Left hindlimb (tissue), 1 donor: ENCODE results near the gene PPP1R15B.
A peak's percentile ranks its signal among the peaks of the same experiment; 100 is the strongest.

Experiments used
- DNase-seq: peaks from one replicate; pipeline ENCODE4 v3.0.0-alpha.2; 2018

PPP1R15B gene

GRCh38 chr1:204396015-204396583 lies 15.5 kb downstream of the PPP1R15B start:
- DNase-seq = no peak

DNA sequence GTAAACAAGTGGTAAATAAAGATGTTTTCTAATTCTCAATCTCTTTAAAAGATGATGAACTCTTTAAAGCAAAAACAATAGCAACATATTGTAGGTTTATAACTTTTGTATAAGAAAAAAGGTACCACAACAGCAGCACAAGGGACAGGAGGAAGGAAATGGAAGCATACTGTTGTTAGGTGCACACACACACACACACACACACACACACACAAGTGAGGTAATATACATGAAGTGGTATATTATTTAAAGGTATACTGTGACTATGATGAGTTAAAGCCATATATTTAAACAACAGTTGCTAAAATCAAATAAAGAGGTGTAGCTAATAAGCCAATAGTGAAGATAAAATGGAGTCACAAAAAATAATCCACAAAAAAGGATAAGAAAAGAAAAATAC lies 20.0 kb downstream of the PPP1R15B start:
- no peak for DNase-seq

- no peak for DNase-seq
Measured at GRCh38 chr1:204390751-204391466, 20.7 kb downstream of the PPP1R15B start.

DNA sequence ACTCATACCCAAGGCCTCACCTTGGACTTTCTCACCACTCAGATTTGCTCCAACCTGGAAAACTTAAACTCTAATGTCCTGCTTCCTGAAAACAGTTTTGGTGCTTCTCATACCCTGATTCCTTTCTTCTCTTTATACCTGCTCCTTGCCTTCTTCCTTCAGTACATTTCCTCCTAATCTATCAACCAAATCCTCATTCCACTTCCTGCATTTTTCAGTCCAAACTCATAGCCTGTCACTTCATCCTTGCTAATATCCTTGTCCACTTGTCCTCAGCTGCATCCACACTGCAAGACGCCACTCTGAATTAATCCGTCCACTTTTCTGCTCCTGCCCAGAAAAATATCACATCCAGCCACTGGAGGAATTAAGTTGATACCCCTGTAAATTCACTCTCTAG lies 25.9 kb downstream of the PPP1R15B start:
- DNase-seq = no peak

GRCh38 chr1:204384636-204385352 lies 26.8 kb downstream of the PPP1R15B start:
- no peak for DNase-seq

DNA sequence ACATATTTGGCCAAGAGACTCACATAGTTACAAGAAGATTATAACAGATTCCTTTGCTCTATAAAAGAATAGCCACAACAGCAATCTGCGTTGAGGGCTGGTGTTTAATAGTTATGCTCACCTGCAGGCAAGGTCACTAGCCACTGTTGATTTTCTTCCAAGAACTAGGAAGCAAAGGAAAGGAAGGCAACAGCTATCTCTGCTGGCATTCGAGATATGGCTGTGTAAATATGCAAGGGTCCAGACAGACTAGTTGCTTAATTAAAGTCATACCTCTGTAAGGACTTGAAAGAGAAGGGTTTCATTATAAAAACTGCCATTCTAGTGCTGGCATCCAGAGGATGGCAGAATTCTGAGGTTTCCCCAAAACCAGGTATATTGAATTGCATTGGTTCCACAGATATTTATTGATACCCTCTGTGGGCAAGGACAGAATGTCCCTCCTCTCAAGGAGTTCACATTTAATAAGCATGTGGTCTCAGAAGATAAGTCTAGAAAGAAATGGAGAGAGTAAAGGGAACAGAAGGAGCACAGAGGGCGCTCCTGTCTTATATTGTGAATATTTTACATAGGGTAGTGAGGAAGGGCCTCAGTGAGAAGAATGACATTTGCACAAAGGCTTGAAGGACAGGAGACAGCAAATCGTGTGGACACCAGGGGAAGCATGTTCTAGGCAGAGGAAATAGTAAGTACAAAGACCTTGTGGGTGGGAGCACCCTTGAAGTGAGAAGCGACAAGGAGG lies 28.3 kb downstream of the PPP1R15B start:
- no peak for DNase-seq

GRCh38 chr1:204382714-204383083 lies 28.9 kb downstream of the PPP1R15B start:
- no peak for DNase-seq

- no peak for DNase-seq
Measured at GRCh38 chr1:204380293-204380831, 31.3 kb downstream of the PPP1R15B start.

- no peak for DNase-seq
Measured at GRCh38 chr1:204377800-204378668, 33.6 kb downstream of the PPP1R15B start.

GRCh38 chr1:204376919-204377799 lies 34.5 kb downstream of the PPP1R15B start:
- DNase-seq = no peak

- DNase-seq = no peak
Measured at GRCh38 chr1:204376465-204376864, 35.2 kb downstream of the PPP1R15B start.

DNA sequence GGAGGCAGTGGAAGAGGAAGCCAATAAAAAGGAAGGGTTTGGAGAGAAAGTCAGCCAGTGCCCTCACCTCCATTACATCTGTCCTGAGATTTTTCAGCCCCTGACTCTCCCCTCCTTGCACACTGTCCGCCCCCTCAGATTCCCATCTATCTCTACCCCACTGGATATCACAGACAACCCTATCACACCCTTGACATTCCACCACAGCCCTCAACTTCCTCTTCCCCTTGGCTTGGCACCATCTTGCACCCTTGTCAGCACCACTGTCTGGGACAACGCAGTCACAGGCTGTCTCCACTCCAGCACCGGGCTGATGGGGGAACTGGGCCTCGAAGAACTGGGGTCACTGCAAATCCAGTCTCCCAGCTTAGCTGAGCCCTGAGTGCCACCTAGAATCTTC lies 37.7 kb downstream of the PPP1R15B start:
- no peak for DNase-seq

GRCh38 chr1:204370176-204370575 lies 41.4 kb downstream of the PPP1R15B start:
- DNase-seq = no peak

DNA sequence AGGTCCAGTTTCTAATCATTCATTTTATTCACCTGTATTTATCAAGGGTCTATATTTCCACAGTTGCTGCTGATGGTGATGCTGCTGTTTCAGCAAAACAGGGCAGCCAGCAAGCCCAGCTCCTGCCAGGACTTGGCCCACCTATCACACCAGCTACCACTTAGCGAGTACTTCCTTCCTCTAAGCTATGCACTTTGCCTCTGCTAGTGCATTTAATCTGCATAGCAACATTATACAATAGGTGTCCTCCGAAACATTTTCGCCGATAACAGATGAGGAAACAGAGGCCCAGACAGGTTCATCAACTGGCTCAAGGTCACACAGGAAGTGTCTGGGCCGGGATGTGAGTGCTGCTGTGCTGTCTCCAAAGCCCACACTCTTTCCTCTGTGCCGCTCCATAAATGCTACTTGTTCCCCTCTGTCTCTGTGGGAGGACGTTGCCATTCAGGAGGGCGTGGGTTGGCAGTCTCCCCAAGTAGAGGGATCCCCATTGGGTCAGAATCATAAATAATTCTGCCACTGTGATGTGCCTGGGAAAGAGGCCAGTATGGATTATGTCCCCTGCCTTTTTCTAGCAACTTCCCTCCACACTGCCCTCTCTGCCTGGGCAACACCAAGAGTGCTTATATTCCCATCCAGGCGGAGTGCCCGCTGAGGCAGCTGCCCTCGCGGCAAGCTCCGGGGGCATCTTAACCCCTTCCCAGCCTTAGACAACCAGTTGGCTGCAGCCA lies 42.5 kb downstream of the PPP1R15B start:
- no peak for DNase-seq

DNA sequence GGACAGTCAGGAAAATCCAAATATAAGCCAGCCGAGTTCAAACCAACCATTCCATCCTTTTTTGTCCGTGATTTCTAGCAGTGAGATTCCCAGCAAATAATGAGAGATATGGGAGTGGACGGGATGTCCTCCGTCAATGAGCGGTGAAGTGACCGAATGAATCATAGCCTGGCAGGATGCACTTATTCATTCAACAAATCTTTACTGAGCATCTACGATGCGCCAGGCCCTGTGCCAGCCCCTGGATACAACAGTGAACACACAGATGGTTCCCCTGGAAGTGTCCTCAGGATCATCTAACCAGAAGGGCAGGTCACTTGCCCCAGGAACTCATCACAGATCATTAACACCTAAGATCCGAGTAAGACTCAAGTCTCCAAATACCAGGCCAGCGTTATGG lies 43.7 kb downstream of the PPP1R15B start:
- no peak for DNase-seq

GRCh38 chr1:204367193-204367858 lies 44.3 kb downstream of the PPP1R15B start:
- no peak for DNase-seq

- no peak for DNase-seq
Measured at GRCh38 chr1:204366759-204367158, 44.9 kb downstream of the PPP1R15B start.

GRCh38 chr1:204363335-204364114 lies 48.1 kb downstream of the PPP1R15B start:
- DNase-seq = peak; percentile 79

DNA sequence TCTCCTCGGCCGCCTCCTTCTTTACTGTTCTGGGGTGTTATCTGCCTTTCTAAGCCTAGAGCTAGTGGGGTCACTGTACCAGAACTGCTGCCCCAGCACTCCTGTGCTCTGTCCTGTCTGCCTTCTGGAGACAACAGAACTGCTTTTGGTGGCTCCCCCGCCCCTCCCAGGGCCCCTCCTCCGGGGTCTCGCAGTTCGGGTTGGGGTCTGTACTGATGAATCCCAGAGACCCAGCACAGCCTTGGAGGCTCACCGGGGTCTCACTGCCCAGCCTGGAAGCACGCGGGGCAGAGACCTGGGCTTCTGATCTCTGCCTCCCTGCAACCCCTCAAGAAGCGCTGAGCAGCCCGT lies 48.7 kb downstream of the PPP1R15B start:
- DNase-seq = no peak
